Measurements from ENCODE around the gene ALK.

GRCh38 chr2:29420999-29421782 lies 500.2 kb downstream of the ALK start:
- TF ChIP-seq CTCF (conservative IDR thresholded peaks at IDR 0.05; ENCODE audit: low read depth, low read length) (no peak), EZH2phosphoT487 (IDR thresholded peaks at IDR 0.05; ENCODE audit: borderline replicate concordance, low read length) (no peak)
